Keratinocyte (primary cell): ENCODE results near the gene ARHGAP10.

Experiments used
- EZH2 ChIP-seq: IDR thresholded peaks from one replicate; pipeline ENCODE4 v1.6.1; 2012; ENCODE audit warnings: inconsistent platforms, mild to moderate bottlenecking, low read length, moderate library complexity
- TF ChIP-seq, protein P1 (sequence below), 3 experiments: IDR thresholded peaks in 1 of 3; conservative IDR thresholded peaks in 1 of 3; optimal IDR thresholded peaks in 1 of 3; 2 replicates in 2 of 3; 3 replicates in 1 of 3; pipeline versions ENCODE3 to v1.5.1; 2011; ENCODE audit warnings: low read length in 3 of 3, mild to moderate bottlenecking in 3 of 3, moderate library complexity in 2 of 3, control low read depth in 1 of 3, inconsistent platforms in 1 of 3; ENCODE audit not compliant: insufficient read depth in 2 of 3; ENCODE audit errors: extremely low read depth in 1 of 3

DNA sequence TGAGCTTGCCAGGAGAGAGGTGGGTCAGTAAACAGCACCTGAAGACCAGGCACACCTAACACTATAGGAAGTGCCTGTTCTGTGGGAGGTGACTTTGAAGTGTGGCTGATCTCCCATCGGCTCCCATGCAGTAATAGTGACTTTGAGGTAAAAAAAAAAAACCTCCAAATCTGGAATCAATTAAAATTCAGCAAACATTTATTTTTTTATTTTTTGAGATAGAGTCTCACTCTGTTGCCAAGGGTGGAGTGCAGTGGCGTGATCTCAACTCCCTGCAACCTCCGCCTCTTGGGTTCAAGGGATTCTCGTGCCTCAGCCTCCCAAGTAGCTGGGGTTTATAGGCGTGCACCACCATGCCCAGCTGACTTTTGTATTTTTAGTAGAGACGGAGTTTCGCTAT, 32.4 kb downstream of the ARHGAP10 start:
- TF ChIP-seq, protein P1, sequence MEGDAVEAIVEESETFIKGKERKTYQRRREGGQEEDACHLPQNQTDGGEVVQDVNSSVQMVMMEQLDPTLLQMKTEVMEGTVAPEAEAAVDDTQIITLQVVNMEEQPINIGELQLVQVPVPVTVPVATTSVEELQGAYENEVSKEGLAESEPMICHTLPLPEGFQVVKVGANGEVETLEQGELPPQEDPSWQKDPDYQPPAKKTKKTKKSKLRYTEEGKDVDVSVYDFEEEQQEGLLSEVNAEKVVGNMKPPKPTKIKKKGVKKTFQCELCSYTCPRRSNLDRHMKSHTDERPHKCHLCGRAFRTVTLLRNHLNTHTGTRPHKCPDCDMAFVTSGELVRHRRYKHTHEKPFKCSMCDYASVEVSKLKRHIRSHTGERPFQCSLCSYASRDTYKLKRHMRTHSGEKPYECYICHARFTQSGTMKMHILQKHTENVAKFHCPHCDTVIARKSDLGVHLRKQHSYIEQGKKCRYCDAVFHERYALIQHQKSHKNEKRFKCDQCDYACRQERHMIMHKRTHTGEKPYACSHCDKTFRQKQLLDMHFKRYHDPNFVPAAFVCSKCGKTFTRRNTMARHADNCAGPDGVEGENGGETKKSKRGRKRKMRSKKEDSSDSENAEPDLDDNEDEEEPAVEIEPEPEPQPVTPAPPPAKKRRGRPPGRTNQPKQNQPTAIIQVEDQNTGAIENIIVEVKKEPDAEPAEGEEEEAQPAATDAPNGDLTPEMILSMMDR (optimal IDR thresholded peaks at IDR 0.05 in 1 of 3, IDR thresholded peaks at IDR 0.05 in 1 of 3, conservative IDR thresholded peaks at IDR 0.05 in 1 of 3; ENCODE audit: extremely low read depth in 1 of 3, insufficient read depth in 2 of 3, low read length in 3 of 3) = no peak
- TF ChIP-seq EZH2 = no peak
